Peyer's patch (tissue), 4 donors: Measurements from ENCODE around the gene ENDOU.

Experiments used
- POLR2A ChIP-seq, 2 donors: fragments of 450-650 bp; IDR thresholded peaks; one replicate each; pipeline ENCODE4 v1.5.1; 2017; ENCODE audit warnings: antibody characterized with exemption in 2 of 2, mild to moderate bottlenecking in 2 of 2, moderate library complexity in 2 of 2
- TF ChIP-seq, protein P1 (sequence below), 6 experiments: fragments of 450-650 bp in 4 of 6; fragments of 200-600 bp in 2 of 6; sonication (generic) in 1 of 6; IDR thresholded peaks; one replicate each; pipeline ENCODE4 v1.5.1; 2017 to 2019; ENCODE audit warnings: antibody characterized with exemption in 6 of 6, mild to moderate bottlenecking in 3 of 6, moderate library complexity in 1 of 6

GRCh38 chr12:47752121-47752520 is 26.8 kb upstream of the ENDOU start:
- TF ChIP-seq, protein P1, sequence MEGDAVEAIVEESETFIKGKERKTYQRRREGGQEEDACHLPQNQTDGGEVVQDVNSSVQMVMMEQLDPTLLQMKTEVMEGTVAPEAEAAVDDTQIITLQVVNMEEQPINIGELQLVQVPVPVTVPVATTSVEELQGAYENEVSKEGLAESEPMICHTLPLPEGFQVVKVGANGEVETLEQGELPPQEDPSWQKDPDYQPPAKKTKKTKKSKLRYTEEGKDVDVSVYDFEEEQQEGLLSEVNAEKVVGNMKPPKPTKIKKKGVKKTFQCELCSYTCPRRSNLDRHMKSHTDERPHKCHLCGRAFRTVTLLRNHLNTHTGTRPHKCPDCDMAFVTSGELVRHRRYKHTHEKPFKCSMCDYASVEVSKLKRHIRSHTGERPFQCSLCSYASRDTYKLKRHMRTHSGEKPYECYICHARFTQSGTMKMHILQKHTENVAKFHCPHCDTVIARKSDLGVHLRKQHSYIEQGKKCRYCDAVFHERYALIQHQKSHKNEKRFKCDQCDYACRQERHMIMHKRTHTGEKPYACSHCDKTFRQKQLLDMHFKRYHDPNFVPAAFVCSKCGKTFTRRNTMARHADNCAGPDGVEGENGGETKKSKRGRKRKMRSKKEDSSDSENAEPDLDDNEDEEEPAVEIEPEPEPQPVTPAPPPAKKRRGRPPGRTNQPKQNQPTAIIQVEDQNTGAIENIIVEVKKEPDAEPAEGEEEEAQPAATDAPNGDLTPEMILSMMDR (IDR thresholded peaks at IDR 0.05) = no peak
- TF ChIP-seq POLR2A (IDR thresholded peaks at IDR 0.05) = no peak
